ENCODE results near the gene TRANK1. TPM values are rescaled to one million over a fixed set of nuclear protein-coding genes. Genes with fewer than 3 reads are reported as not detected.

Gene TRANK1
- total RNA-seq, 1 experiment from 2014 or later = 1.1 TPM

GRCh38 chr3:36928220-36928619 lies 16.6 kb downstream of the TRANK1 start:
- ChIA-PET POLR2A (no interaction called here), CTCF (no interaction called here), RAD21 (ENCODE audit: low non-redundant PET in 1 of 2, low total read pairs in 2 of 2, uncharacterized antibody in 2 of 2, unreplicated experiment in 2 of 2) (no interaction called here)
- H4K20me1 ChIP-seq (ENCODE audit: insufficient read depth) = no peaks in the 10 kb centered on the region
- no peaks in the 10 kb centered on the region for H3K36me3 ChIP-seq (ENCODE audit: control insufficient read depth in 1 of 2, insufficient read depth in 2 of 2, low read length in 2 of 2)
- ATAC-seq = no peak
- DNase-seq (ENCODE audit: low read depth, low spot score) = no peak
- no TSS peak for BruUV-seq (replicated peaks)
- H3K9ac ChIP-seq (ENCODE audit: low read length) = no peak overlapping the region
- TF ChIP-seq JUND (IDR thresholded peaks at IDR 0.05) (no peak), ATF3 (IDR thresholded peaks at IDR 0.05) (no peak), SRF (IDR thresholded peaks at IDR 0.05; ENCODE audit: low read depth) (no peak), CBX3 (IDR thresholded peaks at IDR 0.05; ENCODE audit: low read depth) (no peak), TCF7L2 (IDR thresholded peaks at IDR 0.05; ENCODE audit: borderline replicate concordance, extremely low read depth, insufficient read depth, insufficient read length) (no peak), FOSL1 (IDR thresholded peaks at IDR 0.05; ENCODE audit: low read depth) (no peak), YY1 (IDR thresholded peaks at IDR 0.05; ENCODE audit: extremely low read depth, insufficient replicate concordance, low read depth, low read length) (no peak), ZBTB33 (IDR thresholded peaks at IDR 0.05; ENCODE audit: extremely low read depth, insufficient replicate concordance, low read length) (no peak), ZFX (IDR thresholded peaks at IDR 0.05) (no peak)
- no peak overlapping the region for H3K4me3 ChIP-seq (replicated peaks in 1 of 2; ENCODE audit: low read depth in 1 of 2, low read length in 2 of 2)
- no peaks in the 10 kb centered on the region for H3K9me3 ChIP-seq (ENCODE audit: control insufficient read depth in 1 of 2, insufficient read depth in 1 of 2, low read depth in 1 of 2, low read length in 2 of 2)
- peaks cover 4% of the 10 kb centered on the region in 2 experiments; a peak in 1 of 4 replicates for H3K4me1 ChIP-seq (ENCODE audit: control insufficient read depth in 1 of 2, insufficient read depth in 2 of 2, low read length in 2 of 2)
- H3K27ac ChIP-seq (ENCODE audit: low read depth, low read length) = no peak overlapping the region
- intact Hi-C loops (cut with micrococcal nuclease) = no loop called here
- no peak overlapping the region for H2AFZ ChIP-seq (ENCODE audit: low read depth, low read length, poor library complexity, severe bottlenecking)
- no peak overlapping the region for H3K4me2 ChIP-seq (ENCODE audit: low read length)
- H3K9me2 ChIP-seq (ENCODE audit: insufficient read depth) = no peaks in the 10 kb centered on the region
- no peaks in the 10 kb centered on the region for H3K27me3 ChIP-seq (ENCODE audit: insufficient read depth, low read length)
- no peaks in the 10 kb centered on the region for H3K79me2 ChIP-seq (ENCODE audit: insufficient read depth, low read length)
